GM20000 (cell line): Measurements from ENCODE around the gene GTF3C4.

ENCODE experiments used
- DNase-seq: peaks from one replicate; pipeline ENCODE4 v3.0.0; 2012; ENCODE audit warnings: low spot score
- TF ChIP-seq, protein P1 (sequence below): IDR thresholded peaks from 2 replicates; pipeline ENCODE4 v1.5.1; 2012; ENCODE audit warnings: mild to moderate bottlenecking, control low read depth; ENCODE audit errors: extremely low read depth, missing control alignments

GTF3C4 gene

DNA sequence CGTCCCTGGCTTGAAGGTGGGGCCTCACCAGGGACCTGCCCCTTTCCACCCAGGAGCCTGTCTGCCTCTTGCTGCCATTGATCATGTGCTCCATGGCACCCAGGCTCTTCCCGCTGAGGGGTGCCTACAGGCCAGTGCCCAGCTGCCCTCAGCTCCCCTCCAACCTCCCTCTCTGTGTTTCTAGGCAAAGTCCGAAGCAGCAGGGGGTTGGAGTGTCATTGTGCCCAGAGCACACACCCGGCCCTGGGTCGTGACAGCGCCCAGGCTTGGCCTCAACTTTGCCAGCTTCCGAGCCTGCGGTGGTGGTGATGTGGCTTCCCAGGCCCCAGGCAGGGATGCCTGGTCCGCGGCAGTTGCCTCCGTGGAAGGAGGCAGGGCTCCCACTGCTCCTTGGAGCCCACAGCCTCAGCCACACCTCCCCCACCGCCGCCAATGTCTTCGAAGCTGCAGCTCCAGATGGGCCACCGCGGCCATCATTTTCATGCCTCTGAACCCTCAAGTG lies 52.4 kb downstream of the GTF3C4 start:
- TF ChIP-seq, protein P1, sequence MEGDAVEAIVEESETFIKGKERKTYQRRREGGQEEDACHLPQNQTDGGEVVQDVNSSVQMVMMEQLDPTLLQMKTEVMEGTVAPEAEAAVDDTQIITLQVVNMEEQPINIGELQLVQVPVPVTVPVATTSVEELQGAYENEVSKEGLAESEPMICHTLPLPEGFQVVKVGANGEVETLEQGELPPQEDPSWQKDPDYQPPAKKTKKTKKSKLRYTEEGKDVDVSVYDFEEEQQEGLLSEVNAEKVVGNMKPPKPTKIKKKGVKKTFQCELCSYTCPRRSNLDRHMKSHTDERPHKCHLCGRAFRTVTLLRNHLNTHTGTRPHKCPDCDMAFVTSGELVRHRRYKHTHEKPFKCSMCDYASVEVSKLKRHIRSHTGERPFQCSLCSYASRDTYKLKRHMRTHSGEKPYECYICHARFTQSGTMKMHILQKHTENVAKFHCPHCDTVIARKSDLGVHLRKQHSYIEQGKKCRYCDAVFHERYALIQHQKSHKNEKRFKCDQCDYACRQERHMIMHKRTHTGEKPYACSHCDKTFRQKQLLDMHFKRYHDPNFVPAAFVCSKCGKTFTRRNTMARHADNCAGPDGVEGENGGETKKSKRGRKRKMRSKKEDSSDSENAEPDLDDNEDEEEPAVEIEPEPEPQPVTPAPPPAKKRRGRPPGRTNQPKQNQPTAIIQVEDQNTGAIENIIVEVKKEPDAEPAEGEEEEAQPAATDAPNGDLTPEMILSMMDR: no peak
- DNase-seq: no peak

DNA sequence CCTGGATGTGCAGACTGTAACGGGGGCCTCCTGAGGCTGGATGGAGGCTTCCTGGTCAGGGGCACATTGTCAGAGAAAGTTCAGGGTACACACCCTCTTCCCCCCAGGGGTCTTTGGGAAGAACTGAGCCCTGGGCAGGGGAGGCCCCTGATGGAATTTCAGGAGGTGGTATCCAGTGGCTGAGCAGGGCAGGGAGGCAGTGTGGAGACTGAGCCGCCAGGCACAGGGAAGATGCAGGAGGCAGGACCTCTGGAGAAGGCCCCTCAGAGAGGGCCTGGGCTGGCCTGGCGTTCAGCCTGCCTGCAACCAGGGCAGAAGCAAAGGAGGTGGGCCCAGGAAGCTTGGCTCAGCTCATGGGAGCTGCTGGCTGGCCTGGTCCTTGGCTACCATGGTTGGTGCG lies 53.5 kb downstream of the GTF3C4 start:
- TF ChIP-seq, protein P1: no peak
- DNase-seq: no peak

DNA sequence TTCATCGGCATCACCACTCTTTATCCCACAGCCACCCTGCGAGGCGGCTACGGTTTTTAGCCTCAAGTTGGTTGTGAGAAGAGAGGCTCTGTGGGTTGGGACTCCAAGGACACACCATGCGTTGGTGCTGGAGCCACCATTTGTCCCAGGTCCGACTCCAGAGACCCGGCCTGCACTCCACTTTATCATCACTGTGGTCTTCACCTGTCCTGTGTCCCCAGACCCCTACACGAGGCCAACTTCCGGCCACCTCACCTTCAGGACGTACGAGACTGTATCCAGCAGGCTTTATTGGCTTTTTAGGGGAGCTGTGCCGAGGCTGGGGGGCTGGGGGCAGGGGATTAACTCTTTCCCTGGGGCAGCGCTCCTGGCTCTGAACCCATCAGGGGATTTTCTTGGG lies 55.0 kb downstream of the GTF3C4 start:
- TF ChIP-seq, protein P1: no peak
- no peak for DNase-seq

DNA sequence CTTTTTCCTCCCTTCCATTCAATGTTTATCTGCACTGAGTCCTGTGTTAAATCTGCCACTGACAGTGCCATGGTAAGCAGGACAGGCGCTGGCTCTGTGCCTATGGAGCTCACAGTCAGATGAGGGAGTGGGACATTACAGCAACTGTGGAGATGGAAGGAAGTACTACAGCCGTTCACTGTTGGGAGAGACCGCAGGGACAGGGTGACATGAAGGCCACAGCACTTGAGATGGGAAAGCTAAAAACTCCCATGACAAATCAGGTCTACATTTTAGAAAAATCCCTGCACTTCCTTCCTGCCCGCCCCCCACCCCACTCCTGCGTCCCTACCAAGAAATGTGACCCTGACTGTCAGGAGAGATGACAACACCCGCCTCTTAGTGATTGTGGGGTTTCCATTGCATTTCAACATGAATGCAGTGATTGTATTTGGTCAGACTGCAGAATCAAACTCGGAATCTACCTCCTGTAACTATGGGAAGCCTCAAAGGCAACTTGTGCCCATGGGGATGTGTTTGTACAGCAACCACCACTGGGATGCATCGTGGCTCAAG lies 56.4 kb downstream of the GTF3C4 start:
- TF ChIP-seq, protein P1: no peak
- no peak for DNase-seq

DNA sequence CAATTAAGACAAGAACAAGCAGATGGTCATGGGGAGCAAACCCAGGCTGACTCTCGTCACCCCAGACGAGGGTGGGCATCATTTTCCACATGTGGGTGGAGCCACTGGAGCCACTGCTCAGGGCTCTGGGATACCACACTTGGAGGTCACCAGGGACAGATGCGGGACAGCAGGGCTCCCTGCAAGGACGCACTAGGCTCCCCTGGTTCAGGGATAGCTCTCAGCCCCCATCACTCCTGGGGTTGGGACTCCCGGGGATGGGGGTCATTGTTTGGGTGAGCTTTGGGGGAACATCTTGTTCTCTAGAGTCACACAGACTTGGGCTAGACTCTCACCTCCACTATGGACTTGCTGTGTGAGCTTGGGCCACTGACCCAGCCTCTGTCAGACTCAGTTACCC lies 57.8 kb downstream of the GTF3C4 start:
- DNase-seq: no peak
- TF ChIP-seq, protein P1: no peak

DNA sequence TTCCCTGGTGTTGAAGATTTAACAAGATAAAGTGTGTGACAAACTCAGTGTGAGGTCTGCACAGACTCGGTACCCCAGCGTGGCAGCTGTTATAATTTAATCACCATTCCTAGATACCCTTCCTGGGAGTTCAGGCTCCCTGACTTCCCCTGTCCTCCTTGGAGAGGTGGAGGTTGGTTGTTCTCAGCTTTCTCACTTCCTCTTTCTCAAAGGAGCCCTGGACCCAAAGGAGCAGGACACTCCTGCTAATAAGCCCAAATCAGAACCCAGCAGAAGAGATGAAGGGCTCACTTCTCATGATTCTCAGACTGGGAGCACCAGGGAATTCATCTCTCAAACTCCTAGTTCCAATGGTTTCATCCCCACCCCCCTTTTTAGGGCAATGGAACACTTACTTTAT lies 58.2 kb downstream of the GTF3C4 start:
- TF ChIP-seq, protein P1: no peak
- DNase-seq: no peak

DNA sequence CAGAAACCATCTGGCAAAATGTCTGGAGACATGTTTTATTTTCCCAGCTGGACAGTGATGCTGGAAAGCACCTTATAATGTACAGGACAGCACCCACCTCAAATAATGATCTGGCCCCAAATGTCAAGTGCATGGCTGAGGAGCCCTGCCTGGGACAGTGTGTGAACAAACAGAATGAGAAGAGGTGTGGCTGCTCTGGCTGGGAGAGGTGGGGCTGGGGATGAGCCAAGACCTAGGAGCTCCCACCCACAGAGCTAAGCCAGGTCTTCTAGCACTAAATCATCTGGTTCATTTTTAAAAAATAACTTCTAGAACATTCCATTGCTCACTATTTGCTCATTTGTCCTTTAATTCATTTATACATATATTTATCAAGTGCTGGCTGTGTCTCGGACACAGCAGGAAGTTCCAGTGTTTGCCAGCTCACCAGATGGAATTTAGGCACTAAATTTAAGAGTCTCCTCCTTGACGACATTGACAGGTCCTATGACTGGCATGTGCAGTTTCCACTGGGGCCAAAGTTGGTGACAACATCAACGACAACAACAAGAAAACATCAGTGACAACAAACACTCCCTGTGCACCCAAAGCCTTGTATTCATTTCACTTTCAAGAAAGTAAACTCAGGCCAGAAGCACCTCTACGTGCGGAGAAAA lies 59.1 kb downstream of the GTF3C4 start:
- no peak for DNase-seq
- TF ChIP-seq, protein P1: no peak
